Left ventricle myocardium inferior (tissue), 1 donor: Measurements from ENCODE around the gene STK32C. TPM values are rescaled to one million over a fixed set of nuclear protein-coding genes. Genes with fewer than 3 reads are reported as not detected.

ENCODE experiments used
- DNase-seq: peaks from one replicate; pipeline ENCODE4 v3.0.0-alpha.2; 2020
- H3K27ac ChIP-seq: fragments of 200-600 bp; replicated peaks from 2 replicates; pipeline ENCODE4 v1.8.0; 2021
- H3K27me3 ChIP-seq: fragments of 200-600 bp; 2 replicates; pipeline ENCODE4 v1.8.0; 2021; ENCODE audit warnings: low read depth
- H3K36me3 ChIP-seq: fragments of 200-600 bp; 2 replicates; pipeline ENCODE4 v1.8.0; 2021
- H3K4me1 ChIP-seq: fragments of 200-600 bp; 2 replicates; pipeline ENCODE4 v1.8.0; 2021
- H3K4me3 ChIP-seq: fragments of 200-600 bp; 2 replicates; pipeline ENCODE4 v1.8.0; 2021; ENCODE audit warnings: mild to moderate bottlenecking, moderate library complexity
- H3K9me3 ChIP-seq: fragments of 200-600 bp; replicated peaks from 2 replicates; pipeline ENCODE4 v1.8.0; 2021
- CTCF ChIP-seq: fragments of 200-600 bp; IDR thresholded peaks from 2 replicates; pipeline ENCODE4 v1.8.0; 2021; ENCODE audit warnings: antibody characterized with exemption, mild to moderate bottlenecking, borderline replicate concordance
- intact Hi-C: fragments of 100-400 bp; cut with micrococcal nuclease; formaldehyde crosslinking; loops from one replicate; pipeline ENCODE4 v1.11.0; 2022
- total RNA-seq: library from RNA; stranded (reverse); fragmentation: NEBNext Ultra II Directional; extraction: Animal tissue kit (Norgen Biotek cat#: 25700); gene quantifications from one replicate; pipeline ENCODE4 v1.2.1, GENCODE V29; 2021
- donor health status: DM: no; HTN: yes; CAD: no; lungs with severe emphysema.

STK32C gene
- total RNA-seq, 1 donor from 2014 or later, result 4.4 TPM

GRCh38 chr10:132349766-132350165 is 42.0 kb upstream of the STK32C start:
- Histone ChIP-seq H3K4me1 (no peaks in the 10 kb centered on the region), H3K4me3 (no peak overlapping the region), H3K27ac (no peak overlapping the region), H3K36me3 (peaks cover 15% of the 10 kb centered on the region), H3K9me3 (no peaks in the 10 kb centered on the region), H3K27me3 (no peaks in the 10 kb centered on the region)
- DNase-seq, result no peak
- intact Hi-C loops, result no loop called here
- TF ChIP-seq CTCF, result no peak

GRCh38 chr10:132347931-132348267 is 40.1 kb upstream of the STK32C start:
- H3K36me3 ChIP-seq, result peaks cover 20% of the 10 kb centered on the region
- H3K4me1 ChIP-seq, result no peaks in the 10 kb centered on the region
- H3K9me3 ChIP-seq, result no peaks in the 10 kb centered on the region
- H3K27ac ChIP-seq, result no peak overlapping the region
- no peak for TF ChIP-seq CTCF
- DNase-seq, result no peak
- no peak overlapping the region for H3K4me3 ChIP-seq
- H3K27me3 ChIP-seq, result no peaks in the 10 kb centered on the region
- intact Hi-C loops, result no loop called here

- no peaks in the 10 kb centered on the region for H3K27me3 ChIP-seq
- intact Hi-C loops, result no loop called here
- H3K4me3 ChIP-seq, result no peak overlapping the region
- H3K27ac ChIP-seq, result no peak overlapping the region
- H3K36me3 ChIP-seq, result peaks cover 25% of the 10 kb centered on the region
- H3K4me1 ChIP-seq, result no peaks in the 10 kb centered on the region
- no peak for DNase-seq
- TF ChIP-seq CTCF, result no peak
- no peaks in the 10 kb centered on the region for H3K9me3 ChIP-seq
Observed at GRCh38 chr10:132347211-132347930, 39.6 kb upstream of the STK32C start.

DNA sequence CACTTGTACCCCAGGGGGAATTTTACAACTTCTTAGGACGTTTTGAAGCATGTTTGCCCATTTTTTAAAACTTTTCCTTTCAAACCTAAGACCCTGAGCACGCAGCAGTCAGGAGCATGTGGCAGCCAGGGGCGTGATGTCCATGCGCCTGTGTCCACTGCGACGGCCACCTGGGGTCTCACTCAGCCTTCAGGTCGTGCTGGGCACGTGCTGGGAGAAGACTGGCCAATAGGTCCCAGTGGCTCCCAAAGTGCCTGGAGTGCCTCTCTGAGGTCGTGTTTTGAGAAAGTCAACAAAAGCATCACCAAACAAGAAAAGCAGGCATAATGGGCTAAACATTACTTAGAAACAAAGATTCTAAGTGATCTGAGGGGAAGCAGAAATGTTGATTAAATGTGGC is 39.1 kb upstream of the STK32C start:
- DNase-seq, result no peak
- intact Hi-C loops, result no loop called here
- H3K36me3 ChIP-seq, result peaks cover 28% of the 10 kb centered on the region
- H3K9me3 ChIP-seq, result no peaks in the 10 kb centered on the region
- no peak overlapping the region for H3K4me3 ChIP-seq
- no peak overlapping the region for H3K27ac ChIP-seq
- no peak for TF ChIP-seq CTCF
- no peaks in the 10 kb centered on the region for H3K4me1 ChIP-seq
- H3K27me3 ChIP-seq, result no peaks in the 10 kb centered on the region

DNA sequence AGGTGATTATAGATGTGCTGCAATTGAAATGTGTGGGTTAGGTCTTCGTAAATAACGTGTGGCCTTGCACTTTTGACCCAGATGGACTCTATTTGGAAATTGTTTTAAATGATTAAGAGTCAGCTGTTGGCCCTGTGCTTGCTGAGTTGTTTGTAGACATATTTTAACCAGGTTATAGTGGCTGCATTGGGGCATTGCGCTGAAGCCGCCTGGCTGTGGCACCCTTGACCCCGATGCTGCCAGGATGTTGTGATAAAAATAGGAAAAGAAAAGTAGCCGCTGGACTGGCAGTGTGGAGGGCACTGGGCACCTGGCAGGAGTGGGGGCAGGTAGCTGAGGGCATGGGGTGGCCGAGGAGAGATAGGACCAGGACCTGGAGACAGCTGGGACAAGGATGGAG is 37.6 kb upstream of the STK32C start:
- Histone ChIP-seq H3K4me3 (no peak overlapping the region), H3K36me3 (peaks cover 20% of the 10 kb centered on the region), H3K9me3 (no peaks in the 10 kb centered on the region), H3K4me1 (no peaks in the 10 kb centered on the region), H3K27ac (no peak overlapping the region), H3K27me3 (no peaks in the 10 kb centered on the region)
- TF ChIP-seq CTCF, result no peak
- DNase-seq, result no peak
- intact Hi-C loops, result no loop called here

DNA sequence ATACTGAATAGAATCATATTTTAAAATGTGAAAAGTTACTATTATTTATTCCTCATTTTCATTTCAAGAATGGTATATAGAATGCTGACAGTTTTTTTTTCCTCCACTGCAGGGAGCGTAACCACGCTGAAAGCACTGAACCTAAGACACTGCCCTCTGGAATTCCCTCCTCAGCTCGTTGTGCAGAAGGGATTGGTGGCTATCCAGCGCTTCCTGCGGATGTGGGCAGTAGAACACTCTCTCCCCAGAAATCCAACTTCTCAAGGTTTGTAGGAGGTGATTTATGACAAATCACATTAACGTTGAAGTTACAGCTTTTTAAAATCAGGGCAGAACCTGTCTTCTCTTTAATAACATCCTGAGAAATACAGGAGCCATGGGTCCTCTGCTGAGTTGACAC is 36.6 kb upstream of the STK32C start:
- H3K27ac ChIP-seq, result no peak overlapping the region
- no peaks in the 10 kb centered on the region for H3K4me1 ChIP-seq
- DNase-seq, result no peak
- intact Hi-C loops, result no loop called here
- no peak overlapping the region for H3K4me3 ChIP-seq
- H3K36me3 ChIP-seq, result peaks cover 20% of the 10 kb centered on the region
- no peak for TF ChIP-seq CTCF
- no peaks in the 10 kb centered on the region for H3K9me3 ChIP-seq
- H3K27me3 ChIP-seq, result no peaks in the 10 kb centered on the region
